CD4-positive, alpha-beta T cell treated with Interleukin-2 at 100 ng/mL for 4 hours (primary cell): ENCODE measurements around the gene PCSK6.

Experiments
- DNase-seq: peaks from one replicate; pipeline ENCODE4 v3.0.0-alpha.2; 2020; ENCODE audit warnings: low spot score

Gene PCSK6

DNA sequence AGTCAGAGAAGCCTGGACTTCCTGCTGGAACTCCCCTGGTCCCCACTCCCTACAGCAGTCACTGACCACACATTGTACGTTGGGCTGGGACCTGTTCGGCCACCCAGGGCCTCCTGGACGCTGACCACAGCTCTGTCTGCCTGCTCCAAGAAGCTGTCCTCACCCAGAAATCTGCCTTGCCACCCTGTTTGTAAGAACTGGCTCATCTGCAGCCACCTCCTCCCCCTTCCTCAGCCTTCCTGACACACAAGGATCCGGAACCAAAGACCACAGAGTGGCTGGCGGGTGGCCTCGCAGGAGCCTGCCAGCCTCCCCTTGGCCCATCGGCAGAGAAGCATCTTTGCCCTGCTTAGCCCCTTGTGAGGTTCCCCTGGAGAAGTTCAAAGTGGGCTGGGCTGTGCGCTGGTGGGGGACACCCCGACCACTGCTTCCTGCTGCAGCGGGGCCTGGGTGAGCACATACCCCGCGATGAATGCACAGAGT is 91.9 kb downstream of the PCSK6 start:
- DNase-seq, result no peak

DNA sequence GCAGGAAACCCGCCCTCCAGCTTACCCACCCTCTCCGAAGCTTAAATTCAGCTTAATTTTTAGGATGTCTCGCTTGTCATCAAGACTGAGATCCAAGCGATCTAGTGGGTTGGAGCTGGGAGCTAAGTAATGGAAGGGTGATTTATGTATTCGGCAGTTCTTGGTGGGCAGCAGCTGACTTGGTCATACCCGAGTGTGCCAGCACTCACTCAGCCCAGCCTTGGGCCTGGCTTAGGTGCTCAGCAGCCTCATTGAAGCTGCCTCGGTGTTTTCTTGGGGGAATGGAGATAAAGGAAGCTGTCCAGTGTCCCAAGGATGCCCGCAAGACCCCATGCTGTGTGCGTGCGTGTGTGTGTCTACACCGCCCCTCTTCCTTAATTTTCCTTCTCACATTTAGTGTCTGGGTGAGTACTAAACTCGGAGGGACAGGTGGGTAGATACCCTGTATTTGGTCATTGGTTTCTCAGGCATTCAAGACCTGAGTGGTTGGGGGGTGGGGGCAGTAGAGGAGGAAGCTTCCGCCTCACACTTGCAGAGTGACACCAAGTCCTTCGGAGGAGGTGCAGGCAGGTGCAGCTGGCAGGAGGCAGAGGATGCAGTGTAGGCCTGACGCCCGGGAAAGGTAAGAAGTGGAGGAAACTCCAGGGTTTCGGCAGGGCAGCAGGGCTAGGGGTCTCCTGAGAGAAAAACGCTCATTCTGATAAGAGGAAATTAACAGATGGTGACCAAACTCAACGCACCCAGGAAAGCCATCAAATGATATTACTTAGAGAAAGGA is 92.8 kb downstream of the PCSK6 start:
- DNase-seq, result no peak

DNA sequence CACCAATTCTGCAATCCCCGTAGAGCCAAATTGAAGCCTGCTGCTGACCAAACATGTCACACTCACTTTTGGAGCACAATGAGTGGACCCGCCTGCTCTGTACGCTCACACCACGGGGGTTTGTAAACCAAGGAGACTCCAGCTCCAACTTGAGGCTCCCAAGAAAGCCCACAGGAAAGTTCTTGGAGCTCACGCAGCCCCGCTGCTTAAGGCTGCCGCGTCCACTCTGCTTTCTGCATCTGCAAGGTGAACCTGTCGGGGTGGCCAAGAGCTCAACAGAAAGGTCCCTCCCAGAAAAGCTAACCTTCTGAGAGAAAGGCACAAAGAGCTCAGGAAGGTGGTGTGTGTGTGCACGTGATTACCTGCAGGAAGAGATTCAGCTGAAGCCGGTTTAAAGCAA is 94.9 kb downstream of the PCSK6 start:
- no peak for DNase-seq

DNA sequence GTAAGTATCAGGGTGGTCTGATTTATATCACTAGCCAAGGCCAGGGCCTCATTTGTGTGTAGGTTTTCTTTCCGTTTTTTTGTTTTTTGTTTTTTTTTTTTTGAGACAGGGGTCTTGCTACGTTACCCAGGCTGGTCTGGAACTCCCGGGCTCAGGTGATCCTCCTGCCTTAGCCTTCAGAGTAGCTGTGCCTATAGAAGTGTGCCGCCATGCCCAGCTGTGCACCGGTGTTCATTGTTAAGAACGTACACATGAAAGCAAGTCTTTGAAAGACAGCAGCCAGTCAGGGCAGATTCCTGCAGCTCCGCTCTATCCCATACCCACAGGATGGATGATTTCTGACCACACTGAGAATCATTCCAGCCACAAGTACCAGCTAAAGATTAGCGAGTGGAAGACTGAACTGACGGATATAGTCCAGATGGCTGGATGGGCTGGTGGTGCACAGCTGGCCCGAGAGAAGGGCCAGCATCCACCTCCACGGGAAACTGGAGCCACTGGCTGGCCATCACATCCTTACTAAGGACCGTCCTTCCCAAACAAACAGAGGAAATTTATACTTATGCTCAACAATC is 95.4 kb downstream of the PCSK6 start:
- DNase-seq, result no peak

DNA sequence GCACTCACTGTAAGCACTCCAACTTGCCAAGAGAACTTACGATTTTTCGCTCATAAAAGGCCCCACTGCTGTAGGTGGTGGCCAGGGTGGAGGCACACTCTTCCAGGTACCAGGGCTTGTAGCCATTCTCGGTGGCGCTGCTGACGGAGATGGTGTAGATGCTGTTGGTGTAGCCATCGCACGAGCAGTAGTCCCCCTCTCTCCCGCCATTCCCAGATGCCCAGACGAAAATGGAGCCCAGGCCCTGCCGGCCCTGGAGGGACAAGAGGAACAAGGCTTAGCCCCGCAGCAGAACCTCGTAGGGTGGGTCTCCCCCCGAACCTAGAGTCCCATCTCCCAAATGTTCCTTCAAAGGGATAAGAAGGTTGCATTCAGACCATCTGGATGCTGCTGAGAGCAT is 96.3 kb downstream of the PCSK6 start:
- no peak for DNase-seq

DNA sequence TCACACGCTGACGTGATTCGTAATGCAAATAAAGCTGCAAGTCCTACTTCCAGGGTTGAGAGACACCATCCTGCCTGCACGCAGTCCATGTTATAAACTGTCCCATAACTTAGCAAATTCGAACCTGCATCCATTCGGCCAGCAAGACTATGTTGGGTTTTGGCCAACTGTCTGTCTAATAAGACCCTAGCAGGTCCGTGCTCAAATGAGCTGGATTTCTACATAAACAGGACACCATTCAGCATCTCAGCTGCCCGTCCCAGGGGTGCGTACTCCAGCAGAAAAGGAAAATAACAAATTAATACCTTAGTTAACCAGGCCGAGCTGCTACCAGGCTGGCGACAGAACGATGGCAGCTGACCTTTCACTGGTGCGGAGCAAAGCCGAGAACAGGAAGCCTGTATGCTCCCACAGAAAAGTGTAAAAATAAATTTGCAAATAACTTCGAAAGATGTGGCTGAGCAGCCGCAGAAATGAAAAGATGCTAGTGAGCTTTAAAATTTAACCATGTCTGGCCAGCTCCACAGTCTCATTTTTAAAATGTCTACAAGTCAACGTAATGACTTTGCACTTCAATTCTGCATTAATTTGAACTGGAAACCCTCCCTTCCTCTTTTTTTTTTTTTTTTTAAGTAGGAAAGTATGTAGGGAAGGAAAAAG is 97.4 kb downstream of the PCSK6 start:
- DNase-seq, result no peak

DNA sequence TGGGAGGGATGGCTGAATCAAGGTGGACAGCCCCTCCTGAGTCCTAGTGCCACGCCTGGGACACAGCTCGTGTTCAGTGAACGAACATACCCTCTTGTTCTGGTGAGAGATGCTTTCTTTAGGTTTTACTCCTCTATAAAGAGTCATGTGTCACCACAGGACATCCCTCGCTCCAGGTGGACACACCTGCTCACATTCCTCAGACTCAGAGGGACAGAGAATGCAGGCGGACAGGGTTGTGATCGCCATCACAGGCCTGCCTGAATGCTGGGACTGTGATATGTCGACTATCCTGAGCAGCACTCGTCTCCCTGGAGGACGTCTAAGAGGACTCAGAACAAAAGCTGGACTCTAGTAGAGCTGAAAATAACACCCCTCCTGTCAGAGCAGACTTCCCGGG is 98.1 kb downstream of the PCSK6 start:
- DNase-seq, result no peak

DNA sequence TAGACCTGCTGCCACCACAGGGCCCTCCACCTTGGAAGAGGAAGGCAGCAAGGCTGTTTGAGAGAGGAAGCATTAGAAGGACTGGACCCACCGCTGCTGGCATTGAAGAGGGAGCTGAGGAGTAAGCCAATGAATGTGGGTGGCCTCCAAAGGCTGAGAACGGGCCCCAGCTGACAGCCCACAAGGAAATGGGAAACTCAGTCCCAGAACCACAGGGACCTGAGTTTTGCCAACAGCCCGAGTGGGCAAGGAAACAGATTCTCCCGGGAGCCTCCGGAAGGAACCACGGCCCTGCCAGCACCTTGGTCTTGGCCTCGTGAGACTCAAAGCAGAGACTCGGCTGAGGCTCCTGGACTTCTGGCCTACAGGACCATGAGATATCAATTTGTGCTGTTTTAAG is 99.0 kb downstream of the PCSK6 start:
- no peak for DNase-seq

DNA sequence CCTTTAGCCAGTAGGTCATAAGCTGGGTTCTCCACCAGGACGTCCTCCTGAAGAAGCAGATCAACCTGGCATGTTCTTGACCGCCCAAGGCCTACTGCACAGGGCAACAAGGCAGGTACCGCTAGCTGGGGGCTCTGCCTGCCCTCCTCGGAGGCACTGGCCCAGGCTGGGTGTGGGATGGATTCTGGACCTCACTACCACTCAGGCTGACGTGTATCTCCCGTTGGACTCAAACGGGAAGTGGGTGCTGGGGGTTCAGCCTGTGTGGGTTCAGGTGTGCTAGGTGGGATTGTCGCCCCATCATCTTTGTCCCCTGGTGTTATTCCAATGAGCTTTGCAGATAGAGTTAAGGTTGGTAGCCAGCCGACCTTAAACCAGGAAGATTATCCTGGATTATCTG is 99.4 kb downstream of the PCSK6 start:
- no peak for DNase-seq

DNA sequence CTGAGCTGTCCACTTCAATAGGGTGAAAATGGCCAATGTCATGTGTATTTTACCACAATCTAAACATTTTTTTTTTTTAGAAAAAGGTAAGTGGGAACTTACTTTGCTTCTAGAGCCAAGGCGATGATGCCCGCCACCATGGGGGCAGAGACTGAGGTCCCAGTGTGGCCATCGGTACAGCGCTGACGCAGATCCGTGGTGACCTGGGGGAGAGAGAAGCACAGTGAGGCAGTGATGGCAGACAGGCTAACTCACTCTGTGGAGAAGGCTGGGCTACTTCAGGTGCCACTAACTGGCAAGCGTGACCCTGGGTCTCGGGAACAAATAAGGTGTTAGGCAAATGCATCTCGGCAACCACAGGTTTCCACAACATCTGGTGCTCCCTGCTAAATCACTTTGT is 100.1 kb downstream of the PCSK6 start:
- DNase-seq, result no peak

DNA sequence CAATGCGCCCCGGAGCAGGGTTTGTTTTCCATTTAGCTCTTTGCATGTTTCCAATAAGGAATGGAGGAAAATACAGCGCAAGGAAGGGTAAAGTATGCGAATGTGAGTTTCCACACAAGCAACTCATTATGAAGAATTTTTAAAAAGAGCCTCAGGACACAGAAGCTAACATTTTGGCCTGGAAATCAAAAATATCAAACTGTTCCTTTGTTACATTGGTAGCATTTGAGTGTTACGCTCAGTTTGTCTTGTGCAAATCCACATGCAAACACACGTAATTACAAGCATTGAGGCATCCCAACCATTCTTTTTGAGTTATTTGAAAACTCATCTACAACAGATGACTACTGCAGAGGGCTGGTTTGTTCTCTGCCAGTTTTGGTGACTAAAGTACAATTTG is 101.5 kb downstream of the PCSK6 start:
- no peak for DNase-seq

DNA sequence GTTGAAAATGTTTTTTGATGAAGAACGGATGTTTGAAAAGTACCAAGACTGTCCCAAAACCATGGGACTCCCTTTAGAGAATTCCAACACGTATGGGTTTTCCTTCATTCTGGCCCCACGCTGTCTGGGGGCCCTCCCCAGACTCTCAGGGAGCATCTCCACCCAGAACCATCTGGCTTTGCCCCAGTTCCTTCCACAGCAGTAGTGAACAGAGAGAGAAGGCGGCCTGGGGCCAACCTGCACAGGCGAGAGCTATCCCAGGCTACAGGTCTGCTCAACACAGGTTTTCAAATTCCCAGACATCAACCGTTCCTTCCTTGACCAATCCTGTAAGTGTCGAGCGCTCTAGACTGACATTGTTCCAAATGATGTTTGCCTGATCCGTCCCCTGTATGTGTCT is 101.9 kb downstream of the PCSK6 start:
- DNase-seq, result no peak

DNA sequence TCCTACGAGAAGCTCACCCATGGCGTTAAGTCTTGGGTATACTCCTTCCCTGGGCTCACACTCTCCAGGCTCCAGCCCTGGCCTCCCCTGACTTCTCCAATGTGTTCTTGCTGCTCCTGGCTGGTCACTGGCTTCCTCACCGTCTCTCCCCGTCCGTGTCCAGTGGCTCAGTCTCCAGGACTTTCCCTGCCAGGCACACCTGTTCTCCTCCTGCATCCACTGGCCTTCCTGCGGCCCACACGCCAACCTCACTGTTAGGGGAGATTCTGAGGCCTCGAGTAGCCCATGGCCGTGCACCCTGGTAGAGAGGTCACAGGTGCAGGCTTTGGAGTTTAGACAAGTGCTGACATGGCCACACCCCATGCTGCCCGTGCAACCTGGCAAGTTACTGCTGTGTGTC is 102.5 kb downstream of the PCSK6 start:
- no peak for DNase-seq

DNA sequence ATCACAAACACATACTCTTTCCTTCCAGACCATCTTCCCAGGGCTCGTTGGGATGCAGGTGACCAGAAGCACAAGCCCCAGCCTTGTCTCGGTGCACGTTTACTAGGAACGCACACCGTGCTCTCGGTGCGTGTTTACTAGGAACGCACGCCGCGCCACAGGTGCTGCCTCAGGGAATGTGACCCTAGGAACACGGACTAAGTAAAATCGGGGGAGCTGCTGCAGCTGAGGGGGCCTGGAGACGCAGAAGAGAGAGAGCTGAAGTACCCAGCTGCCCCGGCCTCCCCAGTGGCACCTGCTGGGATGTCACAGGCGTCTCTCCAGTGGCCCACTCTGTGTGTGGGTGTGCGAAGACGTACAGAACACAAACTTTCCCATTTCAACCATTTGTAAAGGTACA is 103.5 kb downstream of the PCSK6 start:
- DNase-seq, result no peak

DNA sequence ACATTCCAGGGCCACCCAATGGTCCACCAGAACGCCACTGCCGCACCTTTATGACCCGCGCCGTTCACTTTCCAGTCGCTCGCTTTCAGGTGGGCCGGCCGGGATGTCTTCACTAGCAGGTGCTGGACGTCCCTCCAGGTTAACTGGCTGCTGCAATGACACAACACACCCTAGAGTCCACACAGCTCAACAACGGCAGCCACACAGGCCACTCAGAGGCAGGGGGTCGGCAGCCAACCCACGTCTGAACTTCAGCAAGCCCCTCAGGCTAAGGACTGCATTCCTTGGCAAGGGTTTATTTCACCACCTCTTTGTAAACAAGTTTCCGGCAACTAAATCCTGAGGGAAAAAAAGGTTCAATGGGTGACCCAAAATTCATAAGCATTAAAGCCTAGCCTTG is 105.2 kb downstream of the PCSK6 start:
- no peak for DNase-seq

DNA sequence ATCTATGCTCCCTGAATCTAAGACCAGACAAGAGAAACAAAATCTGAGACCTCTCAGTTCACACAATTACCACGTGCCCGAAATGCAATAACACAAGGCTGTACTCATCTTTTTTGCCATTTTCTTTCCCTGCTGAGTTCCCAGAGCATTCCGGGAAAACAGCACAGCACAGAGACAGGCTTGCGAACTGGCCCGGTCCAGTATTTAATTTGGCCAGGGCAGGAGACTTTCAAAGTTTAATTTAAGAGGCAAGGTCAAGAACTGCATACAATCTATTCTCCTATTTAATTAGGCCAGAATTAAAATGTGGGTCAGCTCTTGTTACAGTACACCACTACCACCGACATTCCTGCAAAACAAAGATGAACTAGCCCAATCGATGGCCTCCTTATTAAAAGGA is 107.0 kb downstream of the PCSK6 start:
- DNase-seq, result no peak

DNA sequence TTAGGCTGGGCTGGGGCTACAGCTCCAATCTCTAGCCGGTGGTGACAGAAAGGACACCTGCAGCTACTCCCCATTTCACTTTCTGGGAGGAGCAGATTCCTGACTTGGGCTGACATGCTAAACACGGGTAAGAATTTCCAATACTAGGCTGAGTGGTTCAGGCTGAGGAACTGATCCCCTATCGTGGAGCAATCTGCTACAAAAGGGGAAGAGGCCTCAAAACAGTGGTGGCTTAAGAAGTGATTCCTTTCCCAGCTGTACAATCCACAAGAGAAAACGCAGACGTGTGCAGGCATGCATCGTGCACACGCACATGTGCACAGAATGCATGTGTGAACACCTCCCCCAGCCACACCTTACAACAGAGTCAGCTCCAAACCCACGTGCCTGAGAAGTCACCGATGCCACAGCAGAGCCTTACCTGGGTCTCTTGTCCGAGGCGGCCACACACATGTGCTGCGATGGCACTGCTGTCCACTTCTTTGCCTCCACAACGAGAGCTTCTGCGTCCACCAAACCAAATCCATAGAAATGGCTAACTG is 107.8 kb downstream of the PCSK6 start:
- DNase-seq, result no peak

DNA sequence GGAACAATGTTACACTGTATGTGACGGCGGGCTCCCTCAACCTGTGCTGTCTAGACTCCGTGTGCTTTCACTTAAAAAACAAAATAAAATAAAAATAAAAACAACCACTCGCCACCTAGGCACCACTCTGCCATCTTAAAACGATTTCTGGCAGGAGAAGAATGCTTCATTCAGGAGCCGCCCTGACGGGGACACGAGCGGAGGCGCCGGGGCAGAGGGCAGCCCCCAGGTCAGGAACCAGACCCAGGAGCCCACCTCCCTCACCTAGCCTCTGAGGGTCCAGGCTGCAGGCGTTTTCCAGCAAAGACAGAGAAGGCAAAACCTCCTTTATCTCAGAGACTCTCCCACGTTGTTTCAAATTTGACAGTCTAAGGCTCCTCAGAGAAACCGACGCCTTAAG is 109.4 kb downstream of the PCSK6 start:
- DNase-seq, result no peak

DNA sequence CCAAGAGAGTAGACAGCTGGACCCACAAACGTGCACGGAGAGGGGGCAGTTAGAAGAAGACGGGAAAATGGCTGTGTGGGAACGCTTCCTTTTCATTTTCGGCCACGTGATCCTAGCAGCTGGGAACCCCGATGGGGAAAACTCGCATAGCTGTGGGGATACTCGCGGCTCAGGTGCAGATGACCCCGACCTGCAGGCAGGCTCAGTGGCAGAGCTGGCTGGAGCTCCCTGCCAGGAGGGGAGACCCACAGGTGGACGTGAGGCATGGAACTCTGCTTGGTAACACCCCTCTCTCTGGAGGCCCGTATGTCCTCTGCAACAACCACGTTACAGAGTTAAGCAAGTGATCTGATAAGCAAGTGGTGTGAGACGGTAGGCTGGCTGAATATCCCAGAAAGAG is 109.9 kb downstream of the PCSK6 start:
- no peak for DNase-seq

DNA sequence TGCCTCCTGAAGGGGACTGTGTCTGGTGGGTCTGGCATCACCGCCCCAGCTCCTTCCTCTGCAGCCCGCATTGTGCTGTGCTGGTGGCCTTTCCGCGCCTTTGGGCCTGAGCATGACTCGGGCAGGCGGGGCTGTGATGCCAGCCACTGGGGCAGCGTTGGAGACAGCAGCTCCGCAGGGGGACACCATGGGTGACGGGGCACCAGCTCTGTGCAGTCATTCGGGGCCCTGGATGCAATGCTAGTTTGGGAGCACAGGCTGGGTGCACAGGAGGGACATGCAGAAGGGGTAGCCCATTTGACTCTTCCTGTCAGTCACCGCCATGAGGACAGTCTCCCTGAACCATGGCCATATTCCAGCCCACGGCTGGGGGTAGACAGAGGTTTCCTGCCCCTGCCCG is 110.6 kb downstream of the PCSK6 start:
- no peak for DNase-seq

DNA sequence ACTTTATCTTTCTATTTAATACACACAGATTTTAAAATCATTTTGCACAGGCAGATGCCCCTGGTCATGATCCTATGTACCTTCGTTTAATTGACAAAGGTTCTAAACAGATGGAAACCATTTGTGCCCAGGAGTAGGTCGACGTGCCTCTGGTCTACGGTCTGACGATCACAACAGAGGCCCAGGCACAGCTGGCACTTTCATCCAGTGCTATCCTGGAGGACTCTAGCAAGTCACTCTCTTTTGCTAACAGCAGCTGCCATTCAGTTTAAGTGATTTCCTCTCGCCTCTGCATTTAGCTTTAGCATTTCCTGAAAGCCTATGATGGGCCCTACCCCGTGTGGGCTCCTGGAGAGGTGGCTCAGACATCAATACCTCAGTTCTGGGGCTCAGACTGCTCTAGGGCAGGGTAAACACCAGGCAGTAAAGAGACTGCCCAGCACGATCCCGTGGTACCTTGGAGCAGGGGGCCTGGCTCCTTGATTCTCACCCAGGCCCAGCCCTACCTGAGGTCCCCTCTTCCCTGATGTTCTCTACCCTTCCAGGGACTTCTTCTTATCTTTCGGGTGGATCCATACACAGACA is 111.2 kb downstream of the PCSK6 start:
- DNase-seq, result no peak

DNA sequence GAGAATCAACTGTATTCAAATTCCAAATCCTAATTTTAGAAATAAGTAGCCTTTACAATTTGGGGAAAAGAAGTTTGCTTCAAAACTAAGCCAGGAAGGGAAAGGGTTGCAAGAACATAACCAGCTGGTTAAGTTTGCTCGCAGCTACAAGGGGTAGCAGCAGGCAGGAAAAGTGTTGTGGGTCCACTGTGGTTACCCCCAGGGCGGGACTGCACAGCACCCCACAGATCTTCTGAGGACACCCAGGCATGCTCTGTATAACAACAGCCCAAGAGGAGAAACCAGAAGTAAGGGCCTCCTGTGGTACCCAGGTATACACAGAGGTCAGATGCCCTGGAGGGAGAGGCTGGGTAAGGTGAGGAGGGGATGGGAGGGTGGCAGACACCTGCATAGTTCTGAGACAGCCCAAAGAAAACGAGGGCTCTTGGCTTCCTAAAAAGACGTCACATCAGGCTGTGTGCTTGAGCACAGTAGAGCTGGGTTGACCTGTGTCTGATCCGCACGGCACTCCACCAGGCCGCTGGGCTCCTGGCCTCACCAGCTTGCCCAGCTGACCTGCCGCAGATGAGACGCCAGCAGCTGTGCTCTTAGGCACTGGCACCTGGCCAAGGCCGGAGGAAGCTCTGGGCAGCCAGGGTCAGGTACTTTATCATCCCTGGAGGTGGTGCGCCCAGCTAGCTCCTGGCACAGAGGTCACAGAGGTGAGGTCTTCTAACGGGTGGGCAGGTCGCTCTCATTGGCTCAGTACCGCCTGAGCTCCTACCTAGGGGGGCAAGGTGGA is 112.7 kb downstream of the PCSK6 start:
- DNase-seq, result no peak
